PC-9 (cell line): ENCODE measurements around the gene MYO7B. TPM values are rescaled to one million over a fixed set of nuclear protein-coding genes. Genes with fewer than 3 reads are reported as not detected.

Source experiments
- BruUV-seq: library from RNA; stranded (reverse); fragments of 400-500 nt; replicated peaks from 2 replicates; lab custom pipeline; 2021; lab: Mats Ljungman, UMichigan
- CTCF ChIA-PET: fragments of 300-600 bp; sonication (Branson Sonifier 250); formaldehyde crosslinking; loops from one replicate; lab custom pipeline; 2022; ENCODE audit warnings: antibody characterized with exemption; lab: Charles Lee
- POLR2A ChIA-PET: fragments of 300-600 bp; sonication (Branson Sonifier 250); formaldehyde crosslinking; loops from one replicate; lab custom pipeline; 2022; ENCODE audit warnings: antibody characterized with exemption; ENCODE audit not compliant: unreplicated experiment; lab: Charles Lee
- DNase-seq, 2 experiments: peaks; one replicate each; pipeline versions ENCODE4 v3.0.0 to v3.0.0-alpha.2; 2015 to 2022; ENCODE audit warnings: mixed read lengths in 1 of 2
- H2AFZ ChIP-seq: fragments of 200-600 bp; sonication (generic); 2 replicates; pipeline ENCODE4 v1.8.1; 2017; ENCODE audit warnings: antibody characterized with exemption
- H3F3A ChIP-seq: fragments of 200-600 bp; sonication (generic); 2 replicates; pipeline ENCODE4 v1.8.1; 2017; ENCODE audit warnings: antibody characterized with exemption, mild to moderate bottlenecking, low read depth; ENCODE audit not compliant: insufficient read depth
- H3K27ac ChIP-seq: fragments of 200-600 bp; sonication (generic); 2 replicates; pipeline ENCODE4 v1.6.1; 2016; ENCODE audit warnings: mixed run types
- H3K27me3 ChIP-seq: fragments of 200-600 bp; sonication (generic); 2 replicates; pipeline ENCODE4 v1.6.1; 2016; ENCODE audit warnings: low read depth, mixed run types; ENCODE audit not compliant: insufficient read depth
- H3K36me3 ChIP-seq: fragments of 200-600 bp; sonication (generic); 2 replicates; pipeline ENCODE4 v1.6.1; 2016; ENCODE audit warnings: low read depth, mixed run types
- H3K4me1 ChIP-seq: fragments of 200-600 bp; sonication (generic); replicated peaks from 2 replicates; pipeline ENCODE4 v1.6.1; 2016; ENCODE audit warnings: mixed run types; ENCODE audit not compliant: insufficient read depth
- H3K4me2 ChIP-seq: fragments of 200-600 bp; sonication (generic); 2 replicates; pipeline ENCODE4 v1.6.1; 2017; ENCODE audit warnings: mixed run types
- H3K4me3 ChIP-seq: fragments of 200-600 bp; sonication (generic); 2 replicates; pipeline ENCODE4 v1.6.1; 2016; ENCODE audit warnings: mixed run types
- H3K79me2 ChIP-seq: fragments of 200-600 bp; sonication (generic); 2 replicates; pipeline ENCODE4 v1.6.1; 2017; ENCODE audit warnings: low read depth, mixed run types
- H3K9me2 ChIP-seq: fragments of 200-600 bp; sonication (generic); 2 replicates; pipeline ENCODE4 v1.8.1; 2017; ENCODE audit warnings: mild to moderate bottlenecking; ENCODE audit not compliant: insufficient read depth
- H3K9me3 ChIP-seq: fragments of 200-600 bp; sonication (generic); 2 replicates; pipeline ENCODE4 v1.8.1; 2016; ENCODE audit warnings: low read depth; ENCODE audit not compliant: insufficient read depth
- H4K20me1 ChIP-seq: fragments of 200-600 bp; sonication (generic); 2 replicates; pipeline ENCODE4 v1.8.1; 2017; ENCODE audit not compliant: insufficient read depth
- EZH2 ChIP-seq: fragments of 200-600 bp; sonication (generic); IDR thresholded peaks from 2 replicates; pipeline ENCODE4 v1.8.0; 2017; ENCODE audit warnings: antibody characterized with exemption, low read depth
- intact Hi-C: fragments of 100-400 bp; cut with micrococcal nuclease; formaldehyde crosslinking; loops from one replicate; pipeline ENCODE4 v1.10.0; 2022; ENCODE audit not compliant: unreplicated experiment
- total RNA-seq: library from RNA; stranded (reverse); gene quantifications from 2 replicates; pipeline ENCODE4 v1.2.3, GENCODE V29; 2021
- TF ChIP-seq, protein P1 (sequence below): fragments of 200-600 bp; sonication (generic); conservative IDR thresholded peaks from 2 replicates; pipeline ENCODE4 v1.6.1; 2017; ENCODE audit warnings: mixed run types, antibody characterized with exemption, mild to moderate bottlenecking, moderate library complexity

Gene MYO7B
- total RNA-seq, 1 experiment from 2014 or later: not detected

- ChIA-PET POLR2A (no interaction called here), CTCF (no interaction called here)
- Histone ChIP-seq H3K4me2 (no peak overlapping the region), H3K27ac (no peak overlapping the region), H3K36me3 (peaks cover 75% of the 10 kb centered on the region), H3K9me2 (no peaks in the 10 kb centered on the region), H3F3A (peaks cover 5% of the 10 kb centered on the region), H3K79me2 (no peaks in the 10 kb centered on the region), H3K4me1 (no peaks in the 10 kb centered on the region), H2AFZ (no peak overlapping the region), H4K20me1 (peaks cover 13% of the 10 kb centered on the region; the same call in 1 of the 2 replicates), H3K27me3 (no peaks in the 10 kb centered on the region), H3K4me3 (no peak overlapping the region), H3K9me3 (no peaks in the 10 kb centered on the region)
- intact Hi-C loops: no loop called here
- TF ChIP-seq EZH2: no peak
- TF ChIP-seq, protein P1, sequence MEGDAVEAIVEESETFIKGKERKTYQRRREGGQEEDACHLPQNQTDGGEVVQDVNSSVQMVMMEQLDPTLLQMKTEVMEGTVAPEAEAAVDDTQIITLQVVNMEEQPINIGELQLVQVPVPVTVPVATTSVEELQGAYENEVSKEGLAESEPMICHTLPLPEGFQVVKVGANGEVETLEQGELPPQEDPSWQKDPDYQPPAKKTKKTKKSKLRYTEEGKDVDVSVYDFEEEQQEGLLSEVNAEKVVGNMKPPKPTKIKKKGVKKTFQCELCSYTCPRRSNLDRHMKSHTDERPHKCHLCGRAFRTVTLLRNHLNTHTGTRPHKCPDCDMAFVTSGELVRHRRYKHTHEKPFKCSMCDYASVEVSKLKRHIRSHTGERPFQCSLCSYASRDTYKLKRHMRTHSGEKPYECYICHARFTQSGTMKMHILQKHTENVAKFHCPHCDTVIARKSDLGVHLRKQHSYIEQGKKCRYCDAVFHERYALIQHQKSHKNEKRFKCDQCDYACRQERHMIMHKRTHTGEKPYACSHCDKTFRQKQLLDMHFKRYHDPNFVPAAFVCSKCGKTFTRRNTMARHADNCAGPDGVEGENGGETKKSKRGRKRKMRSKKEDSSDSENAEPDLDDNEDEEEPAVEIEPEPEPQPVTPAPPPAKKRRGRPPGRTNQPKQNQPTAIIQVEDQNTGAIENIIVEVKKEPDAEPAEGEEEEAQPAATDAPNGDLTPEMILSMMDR: no peak
- no TSS peak for BruUV-seq
- DNase-seq: no peak
Measured at GRCh38 chr2:127490283-127490682, 45.2 kb upstream of the MYO7B start.

GRCh38 chr2:127498386-127498785 is 37.1 kb upstream of the MYO7B start:
- no peaks in the 10 kb centered on the region for H3K9me2 ChIP-seq
- no peak overlapping the region for H3K4me3 ChIP-seq
- ChIA-PET POLR2A (no interaction called here), CTCF (no interaction called here)
- 0 out of 2 replicates have a peak, but pooled peaks cover 9% of the 10 kb centered on the region for H4K20me1 ChIP-seq
- TF ChIP-seq EZH2: no peak
- TF ChIP-seq, protein P1: no peak
- H3K79me2 ChIP-seq: peaks cover 12% of the 10 kb centered on the region; the same call in 1 of the 2 replicates
- intact Hi-C loops: no loop called here
- no peaks in the 10 kb centered on the region for H3K27me3 ChIP-seq
- H3F3A ChIP-seq: peaks cover 43% of the 10 kb centered on the region
- peaks cover 22% of the 10 kb centered on the region for H3K4me1 ChIP-seq
- H3K9me3 ChIP-seq: no peaks in the 10 kb centered on the region
- DNase-seq: peak in 1 of 2 experiments; percentile 88
- H2AFZ ChIP-seq: no peak overlapping the region
- H3K4me2 ChIP-seq: 0 out of 2 replicates have a peak overlapping the region, but pooled peaks have one; percentile 9
- no TSS peak for BruUV-seq
- peaks cover 76% of the 10 kb centered on the region for H3K36me3 ChIP-seq
- peak overlapping the region; percentile 8 for H3K27ac ChIP-seq

- Histone ChIP-seq H3K4me1 (peaks cover 30% of the 10 kb centered on the region), H3K79me2 (peaks cover 48% of the 10 kb centered on the region), H3K9me2 (no peaks in the 10 kb centered on the region), H2AFZ (no peak overlapping the region), H3K36me3 (peaks cover 68% of the 10 kb centered on the region), H3K27me3 (no peaks in the 10 kb centered on the region), H3K4me3 (no peak overlapping the region), H3F3A (peaks cover 49% of the 10 kb centered on the region), H4K20me1 (peaks cover 46% of the 10 kb centered on the region), H3K27ac (no peak overlapping the region), H3K4me2 (no peak overlapping the region), H3K9me3 (no peaks in the 10 kb centered on the region)
- intact Hi-C loops: no loop called here
- BruUV-seq: no TSS peak
- no peak for DNase-seq
- ChIA-PET CTCF (no interaction called here), POLR2A (no interaction called here)
- TF ChIP-seq EZH2: no peak
- TF ChIP-seq, protein P1: no peak
Measured at GRCh38 chr2:127503491-127503890, 32.0 kb upstream of the MYO7B start.
